IMR-90 (cell line): ENCODE data around the gene CASS4. TPM values are rescaled to one million over a fixed set of nuclear protein-coding genes. Genes with fewer than 3 reads are reported as not detected.

Experiments
- ATAC-seq: fragments of 200-7000 bp; cut with Tn5 transposase; 2 replicates; pipeline ENCODE4 v1.9.1; 2020; ENCODE audit warnings: low read depth, mild to moderate bottlenecking, moderate library complexity
- BruUV-seq: library from RNA; stranded (reverse); fragments of 400-500 nt; replicated peaks from 2 replicates; lab custom pipeline; 2021; lab: Mats Ljungman, UMichigan
- CTCF ChIA-PET: fragments of 300-600 bp; formaldehyde crosslinking; extraction: SDS; loops from one replicate; lab custom pipeline; 2021; ENCODE audit warnings: antibody characterized with exemption; lab: Yijun Ruan, JAX
- POLR2A ChIA-PET: fragments of 300-600 bp; sonication (Branson Sonifier 250); formaldehyde crosslinking; loops from one replicate; lab custom pipeline; 2022; ENCODE audit warnings: antibody characterized with exemption; ENCODE audit not compliant: unreplicated experiment; lab: Charles Lee
- DNase-seq: peaks from one replicate; pipeline ENCODE4 v3.0.0; 2013
- H2AFZ ChIP-seq: replicated peaks from 2 replicates; pipeline ENCODE3; 2013; ENCODE audit warnings: low read length, mild to moderate bottlenecking; ENCODE audit not compliant: poor library complexity
- H2AK5ac ChIP-seq: 2 replicates; pipeline ENCODE4 v1.6.1; 2013; ENCODE audit warnings: low read depth, low read length, inconsistent platforms
- H2AK9ac ChIP-seq: replicated peaks from 2 replicates; pipeline ENCODE3; 2013; ENCODE audit warnings: mild to moderate bottlenecking, low read depth, low read length, moderate library complexity; ENCODE audit not compliant: poor library complexity
- H2BK120ac ChIP-seq: 2 replicates; pipeline ENCODE4 v1.6.1; 2013; ENCODE audit warnings: low read depth, low read length, inconsistent platforms
- H2BK15ac ChIP-seq: 3 replicates; pipeline ENCODE4 v1.6.1; 2013; ENCODE audit warnings: low read depth, low read length, inconsistent platforms
- H2BK20ac ChIP-seq: 2 replicates; pipeline ENCODE4 v1.6.1; 2013; ENCODE audit warnings: low read depth, mild to moderate bottlenecking, inconsistent platforms, low read length, moderate library complexity
- H2BK5ac ChIP-seq: 2 replicates; pipeline ENCODE4 v1.6.1; 2013; ENCODE audit warnings: mild to moderate bottlenecking, low read depth, low read length, inconsistent platforms; ENCODE audit not compliant: poor library complexity, severe bottlenecking
- H3K14ac ChIP-seq: replicated peaks from 2 replicates; pipeline ENCODE4 v1.6.1; 2013; ENCODE audit warnings: low read depth, low read length, inconsistent platforms
- H3K18ac ChIP-seq: 2 replicates; pipeline ENCODE4 v1.6.1; 2013; ENCODE audit warnings: low read depth, low read length, control low read depth
- H3K23ac ChIP-seq: 2 replicates; pipeline ENCODE4 v1.6.1; 2013; ENCODE audit warnings: low read depth, low read length, inconsistent platforms
- H3K27ac ChIP-seq: 2 replicates; pipeline ENCODE4 v1.5.1; 2013; ENCODE audit warnings: mild to moderate bottlenecking, control low read depth, low read length; ENCODE audit not compliant: insufficient read depth
- H3K27me3 ChIP-seq: 2 replicates; pipeline ENCODE4 v1.6.1; 2013; ENCODE audit warnings: low read length; ENCODE audit not compliant: control insufficient read depth, insufficient read depth
- H3K36me3 ChIP-seq: 2 replicates; pipeline ENCODE4 v1.6.1; 2013; ENCODE audit warnings: low read length, mixed read lengths; ENCODE audit not compliant: control insufficient read depth, insufficient read depth
- H3K4ac ChIP-seq: 2 replicates; pipeline ENCODE4 v1.6.1; 2013; ENCODE audit warnings: low read depth, low read length, inconsistent platforms
- H3K4me1 ChIP-seq: 2 replicates; pipeline ENCODE4 v1.6.1; 2013; ENCODE audit warnings: low read length, mixed read lengths; ENCODE audit not compliant: control insufficient read depth, insufficient read depth
- H3K4me2 ChIP-seq: 2 replicates; pipeline ENCODE4 v1.6.1; 2013; ENCODE audit warnings: low read depth, mild to moderate bottlenecking, control low read depth, low read length, moderate library complexity
- H3K4me3 ChIP-seq: 2 replicates; pipeline ENCODE4 v1.5.1; 2013; ENCODE audit warnings: low read depth, mild to moderate bottlenecking, control low read depth, low read length, moderate library complexity; ENCODE audit not compliant: insufficient read depth
- H3K56ac ChIP-seq: 2 replicates; pipeline ENCODE4 v1.6.1; 2013; ENCODE audit warnings: low read length, inconsistent platforms; ENCODE audit not compliant: insufficient read depth; ENCODE audit errors: extremely low read depth
- H3K79me1 ChIP-seq, 2 experiments: 2 replicates each; pipeline ENCODE4 v1.6.1; 2013; ENCODE audit warnings: low read length in 2 of 2, inconsistent platforms in 1 of 2, low read depth in 1 of 2
- H3K9ac ChIP-seq: 2 replicates; pipeline ENCODE4 v1.6.1; 2013; ENCODE audit warnings: low read depth, low read length, control low read depth
- H3K9me1 ChIP-seq: 2 replicates; pipeline ENCODE4 v1.6.1; 2013; ENCODE audit warnings: low read length, inconsistent platforms; ENCODE audit not compliant: insufficient read depth
- H3K9me3 ChIP-seq: 2 replicates; pipeline ENCODE4 v1.6.1; 2013; ENCODE audit warnings: low read length; ENCODE audit not compliant: control insufficient read depth, insufficient read depth
- H4K20me1 ChIP-seq: 2 replicates; pipeline ENCODE4 v1.6.1; 2013; ENCODE audit warnings: low read length, inconsistent platforms; ENCODE audit not compliant: insufficient read depth
- H4K5ac ChIP-seq: 2 replicates; pipeline ENCODE4 v1.6.1; 2013; ENCODE audit warnings: mild to moderate bottlenecking, low read depth, low read length, control low read depth
- H4K8ac ChIP-seq, 2 experiments: 2 replicates each; pipeline ENCODE4 v1.6.1; 2013; ENCODE audit warnings: low read depth in 2 of 2, low read length in 2 of 2, control low read depth in 1 of 2, inconsistent platforms in 1 of 2
- H4K91ac ChIP-seq: 2 replicates; pipeline ENCODE4 v1.6.1; 2013; ENCODE audit warnings: low read depth, low read length, inconsistent platforms; ENCODE audit not compliant: insufficient read depth
- BHLHE40 ChIP-seq: fragments of 150-350 bp; IDR thresholded peaks from 2 replicates; pipeline ENCODE4 v1.6.1; 2016; ENCODE audit warnings: mild to moderate bottlenecking, low read depth, low read length
- CEBPB ChIP-seq: IDR thresholded peaks from 2 replicates; pipeline ENCODE4 v1.6.1; 2012; ENCODE audit warnings: low read depth, low read length, improper control_type of control experiment
- CHD1 ChIP-seq: IDR thresholded peaks from 2 replicates; pipeline ENCODE4 v1.6.1; 2012; ENCODE audit warnings: low read depth, low read length, improper control_type of control experiment
- FOS ChIP-seq: fragments of 150-350 bp; IDR thresholded peaks from 2 replicates; pipeline ENCODE4 v1.6.1; 2016; ENCODE audit warnings: low read depth, low read length
- MAFK ChIP-seq: IDR thresholded peaks from 2 replicates; pipeline ENCODE4 v1.6.1; 2012; ENCODE audit warnings: low read depth, low read length, improper control_type of control experiment
- MAZ ChIP-seq: IDR thresholded peaks from 2 replicates; pipeline ENCODE4 v1.6.1; 2012; ENCODE audit warnings: low read depth, mild to moderate bottlenecking, low read length, improper control_type of control experiment, moderate library complexity, borderline replicate concordance
- MXI1 ChIP-seq: IDR thresholded peaks from 2 replicates; pipeline ENCODE4 v1.6.1; 2012; ENCODE audit warnings: low read depth, mild to moderate bottlenecking, low read length, moderate library complexity, borderline replicate concordance
- NFE2L2 ChIP-seq: fragments of 150-350 bp; IDR thresholded peaks from 2 replicates; pipeline ENCODE4 v1.6.1; 2016; ENCODE audit warnings: low read depth, mild to moderate bottlenecking, low read length
- POLR2A ChIP-seq: IDR thresholded peaks from 2 replicates; pipeline ENCODE4 v1.6.1; 2012; ENCODE audit warnings: mild to moderate bottlenecking, low read depth, low read length
- RAD21 ChIP-seq: IDR thresholded peaks from 2 replicates; pipeline ENCODE4 v1.6.1; 2012; ENCODE audit warnings: low read length, improper control_type of control experiment
- RCOR1 ChIP-seq: IDR thresholded peaks from 2 replicates; pipeline ENCODE4 v1.6.1; 2012; ENCODE audit warnings: mild to moderate bottlenecking, low read length, improper control_type of control experiment; ENCODE audit not compliant: insufficient replicate concordance
- RFX5 ChIP-seq: IDR thresholded peaks from 2 replicates; pipeline ENCODE4 v1.8.0; 2012; ENCODE audit warnings: low read depth, mild to moderate bottlenecking, low read length, moderate library complexity
- SMC3 ChIP-seq: fragments of 150-350 bp; IDR thresholded peaks from 2 replicates; pipeline ENCODE4 v1.6.1; 2016; ENCODE audit warnings: low read depth, mild to moderate bottlenecking, antibody characterized with exemption, low read length, moderate library complexity
- WGBS, 2 experiments: methylation state at CpG; one replicate each; pipeline versions ENCODE4 v1.1.5 to v1.1.7; 2013; ENCODE audit warnings: missing lambda C conversion rate in 2 of 2; ENCODE audit not compliant: insufficient read length in 1 of 2; ENCODE audit errors: extremely low coverage in 2 of 2; 5-methylcytosine and 5-hydroxymethylcytosine counted together
- dilution Hi-C: fragments of 300-500 bp; cut with HindIII; formaldehyde crosslinking; loops from one replicate; pipeline ENCODE4 v1.14.3; 2018; ENCODE audit warnings: low sequenced_read_pairs; ENCODE audit not compliant: unreplicated experiment
- in situ Hi-C: fragments of 300-500 bp; cut with MboI; formaldehyde crosslinking; loops from 3 replicates; pipeline ENCODE4 v1.14.3; 2019; ENCODE audit warnings: low sequenced_read_pairs, inconsistent platforms, mixed read lengths
- intact Hi-C: fragments of 100-400 bp; cut with micrococcal nuclease; formaldehyde crosslinking; loops from 2 replicates; pipeline ENCODE4 v1.10.0; 2022
- polyA plus RNA-seq, 3 experiments: library from polyadenylated mRNA; depleted of rRNA; stranded (reverse); fragments of >200 nt; gene quantifications; 2 replicates each; pipeline ENCODE4 v1.2.3, GENCODE V29; 2012; ENCODE audit warnings: low replicate concordance in 1 of 3
- total RNA-seq: library from RNA; depleted of rRNA; stranded (reverse); fragments of >200 nt; gene quantifications from 2 replicates; pipeline ENCODE4 v1.2.3, GENCODE V29; 2012
- TF ChIP-seq, protein P1 (sequence below): fragments of 150-350 bp; IDR thresholded peaks from 2 replicates; pipeline ENCODE4 v1.6.1; 2017; ENCODE audit warnings: mild to moderate bottlenecking, antibody characterized with exemption, low read length, low read depth
- TF ChIP-seq, protein P2 (sequence below): fragments of 150-350 bp; IDR thresholded peaks from 2 replicates; pipeline ENCODE4 v1.6.1; 2016; ENCODE audit warnings: low read depth, mild to moderate bottlenecking, low read length, moderate library complexity, borderline replicate concordance
- TF ChIP-seq, protein P3 (sequence below): conservative IDR thresholded peaks from 2 replicates; pipeline ENCODE4 v1.5.1; 2012; ENCODE audit warnings: mild to moderate bottlenecking, low read depth, low read length, improper control_type of control experiment

Gene CASS4
- total and polyA plus RNA-seq, 2 of the 4 experiments (the other 2 are of a cell fraction), result 25.8 to 26.5 TPM

DNA sequence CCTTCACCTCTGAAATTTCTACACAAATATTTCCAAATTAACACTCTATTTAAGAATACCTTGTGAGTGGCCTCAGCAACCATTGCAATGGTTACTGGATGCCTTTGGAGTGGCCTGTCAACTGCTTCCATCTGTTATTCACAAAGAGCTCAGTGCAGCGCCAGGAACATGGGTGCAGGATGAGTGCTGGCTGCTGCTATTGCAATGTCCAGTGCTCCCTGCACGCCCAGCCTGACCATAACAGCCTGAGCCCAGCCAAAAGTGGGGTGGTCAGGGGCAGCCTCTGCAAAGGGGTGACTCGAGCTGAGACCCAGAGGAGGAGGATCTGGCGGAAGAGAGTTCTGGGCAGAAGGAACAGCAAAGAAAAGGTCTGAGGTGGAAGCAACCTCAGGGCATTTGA is 18.4 kb downstream of the CASS4 start:
- intact Hi-C loops, result no loop called here
- ATAC-seq, result peak; percentile 12; the same call in 1 of the 2 replicates
- peak overlapping the region; percentile 98 for H3K18ac ChIP-seq
- POLR2A ChIA-PET, result interaction anchor here (1.0 kb wide), 1 partner anchor 18 kb away, joined by 4 read pairs; the partner anchor contains the start of gene CASS4
- H3K56ac ChIP-seq, result peak overlapping the region; percentile 95; the same call in 1 of the 2 replicates
- peaks cover 38% of the 10 kb centered on the region for H3K4me1 ChIP-seq
- peak overlapping the region; percentile 100 for H2BK120ac ChIP-seq
- H3K9ac ChIP-seq, result peak overlapping the region; percentile 56
- H4K20me1 ChIP-seq, result no peaks in the 10 kb centered on the region
- peak overlapping the region; percentile 91 for H2AK9ac ChIP-seq
- H3K36me3 ChIP-seq, result peaks cover 4% of the 10 kb centered on the region
- CTCF ChIA-PET, result no interaction called here
- H3K4me3 ChIP-seq, result no peak overlapping the region
- dilution Hi-C loops, result no loop called here
- H2BK20ac ChIP-seq, result peak overlapping the region; percentile 99
- peak overlapping the region; percentile 97 for H2BK5ac ChIP-seq
- DNase-seq, result no peak
- no peaks in the 10 kb centered on the region for H3K27me3 ChIP-seq
- peak overlapping the region; percentile 99 for H4K5ac ChIP-seq
- in situ Hi-C loops, result no loop called here
- no peak overlapping the region for H3K4me2 ChIP-seq
- H3K23ac ChIP-seq, result peak overlapping the region; percentile 99
- no peak for TF ChIP-seq CEBPB
- TF ChIP-seq CHD1, result no peak
- TF ChIP-seq NFE2L2, result no peak
- TF ChIP-seq, protein P1, sequence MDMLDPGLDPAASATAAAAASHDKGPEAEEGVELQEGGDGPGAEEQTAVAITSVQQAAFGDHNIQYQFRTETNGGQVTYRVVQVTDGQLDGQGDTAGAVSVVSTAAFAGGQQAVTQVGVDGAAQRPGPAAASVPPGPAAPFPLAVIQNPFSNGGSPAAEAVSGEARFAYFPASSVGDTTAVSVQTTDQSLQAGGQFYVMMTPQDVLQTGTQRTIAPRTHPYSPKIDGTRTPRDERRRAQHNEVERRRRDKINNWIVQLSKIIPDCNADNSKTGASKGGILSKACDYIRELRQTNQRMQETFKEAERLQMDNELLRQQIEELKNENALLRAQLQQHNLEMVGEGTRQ, result no peak
- no peak for TF ChIP-seq MXI1
- no peak for TF ChIP-seq FOS
- no peak for TF ChIP-seq SMC3
- TF ChIP-seq MAZ, result no peak
- no peak for TF ChIP-seq RCOR1
- no peak for TF ChIP-seq BHLHE40
- TF ChIP-seq, protein P2, sequence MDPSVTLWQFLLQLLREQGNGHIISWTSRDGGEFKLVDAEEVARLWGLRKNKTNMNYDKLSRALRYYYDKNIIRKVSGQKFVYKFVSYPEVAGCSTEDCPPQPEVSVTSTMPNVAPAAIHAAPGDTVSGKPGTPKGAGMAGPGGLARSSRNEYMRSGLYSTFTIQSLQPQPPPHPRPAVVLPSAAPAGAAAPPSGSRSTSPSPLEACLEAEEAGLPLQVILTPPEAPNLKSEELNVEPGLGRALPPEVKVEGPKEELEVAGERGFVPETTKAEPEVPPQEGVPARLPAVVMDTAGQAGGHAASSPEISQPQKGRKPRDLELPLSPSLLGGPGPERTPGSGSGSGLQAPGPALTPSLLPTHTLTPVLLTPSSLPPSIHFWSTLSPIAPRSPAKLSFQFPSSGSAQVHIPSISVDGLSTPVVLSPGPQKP, result no peak
- TF ChIP-seq, protein P3, sequence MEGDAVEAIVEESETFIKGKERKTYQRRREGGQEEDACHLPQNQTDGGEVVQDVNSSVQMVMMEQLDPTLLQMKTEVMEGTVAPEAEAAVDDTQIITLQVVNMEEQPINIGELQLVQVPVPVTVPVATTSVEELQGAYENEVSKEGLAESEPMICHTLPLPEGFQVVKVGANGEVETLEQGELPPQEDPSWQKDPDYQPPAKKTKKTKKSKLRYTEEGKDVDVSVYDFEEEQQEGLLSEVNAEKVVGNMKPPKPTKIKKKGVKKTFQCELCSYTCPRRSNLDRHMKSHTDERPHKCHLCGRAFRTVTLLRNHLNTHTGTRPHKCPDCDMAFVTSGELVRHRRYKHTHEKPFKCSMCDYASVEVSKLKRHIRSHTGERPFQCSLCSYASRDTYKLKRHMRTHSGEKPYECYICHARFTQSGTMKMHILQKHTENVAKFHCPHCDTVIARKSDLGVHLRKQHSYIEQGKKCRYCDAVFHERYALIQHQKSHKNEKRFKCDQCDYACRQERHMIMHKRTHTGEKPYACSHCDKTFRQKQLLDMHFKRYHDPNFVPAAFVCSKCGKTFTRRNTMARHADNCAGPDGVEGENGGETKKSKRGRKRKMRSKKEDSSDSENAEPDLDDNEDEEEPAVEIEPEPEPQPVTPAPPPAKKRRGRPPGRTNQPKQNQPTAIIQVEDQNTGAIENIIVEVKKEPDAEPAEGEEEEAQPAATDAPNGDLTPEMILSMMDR, result no peak
- no peak for TF ChIP-seq MAFK
- no peak for TF ChIP-seq RFX5
- no peak for TF ChIP-seq RAD21
- no peak for TF ChIP-seq POLR2A
- no peaks in the 10 kb centered on the region for H3K9me3 ChIP-seq
- WGBS, 2 experiments, result 10% methylated on average over 3 of the region's 4 CpGs; no CpG with 5 or more reads in 1 of the 2 experiments
- peaks cover 29% of the 10 kb centered on the region for H3K9me1 ChIP-seq
- H2AK5ac ChIP-seq, result peak overlapping the region; percentile 100
- peak overlapping the region; percentile 79 for H2AFZ ChIP-seq
- peak overlapping the region; percentile 95 for H3K27ac ChIP-seq
- peak overlapping the region; percentile 94 for H4K8ac ChIP-seq
- peak overlapping the region; percentile 99 for H3K14ac ChIP-seq
- no TSS peak for BruUV-seq
- H4K91ac ChIP-seq, result peak overlapping the region; percentile 99
- peak overlapping the region; percentile 98 for H2BK15ac ChIP-seq
- H3K79me1 ChIP-seq, result peaks cover 31 to 70% of the 10 kb centered on the region in 2 experiments
- peak overlapping the region; percentile 99 for H3K4ac ChIP-seq
